PC-9 (cell line): ENCODE results near the gene DNAH11. TPM values are rescaled to one million over a fixed set of nuclear protein-coding genes. Genes with fewer than 3 reads are reported as not detected.

Experiments used
- BruUV-seq: library from RNA; stranded (reverse); fragments of 400-500 nt; replicated peaks from 2 replicates; lab custom pipeline; 2021; lab: Mats Ljungman, UMichigan
- CTCF ChIA-PET: fragments of 300-600 bp; sonication (Branson Sonifier 250); formaldehyde crosslinking; loops from one replicate; lab custom pipeline; 2022; ENCODE audit warnings: antibody characterized with exemption; lab: Charles Lee
- POLR2A ChIA-PET: fragments of 300-600 bp; sonication (Branson Sonifier 250); formaldehyde crosslinking; loops from one replicate; lab custom pipeline; 2022; ENCODE audit warnings: antibody characterized with exemption; ENCODE audit not compliant: unreplicated experiment; lab: Charles Lee
- DNase-seq, 2 experiments: peaks; one replicate each; pipeline versions ENCODE4 v3.0.0 to v3.0.0-alpha.2; 2015 to 2022; ENCODE audit warnings: mixed read lengths in 1 of 2
- H2AFZ ChIP-seq: fragments of 200-600 bp; sonication (generic); 2 replicates; pipeline ENCODE4 v1.8.1; 2017; ENCODE audit warnings: antibody characterized with exemption
- H3F3A ChIP-seq: fragments of 200-600 bp; sonication (generic); 2 replicates; pipeline ENCODE4 v1.8.1; 2017; ENCODE audit warnings: antibody characterized with exemption, mild to moderate bottlenecking, low read depth; ENCODE audit not compliant: insufficient read depth
- H3K27ac ChIP-seq: fragments of 200-600 bp; sonication (generic); 2 replicates; pipeline ENCODE4 v1.6.1; 2016; ENCODE audit warnings: mixed run types
- H3K27me3 ChIP-seq: fragments of 200-600 bp; sonication (generic); 2 replicates; pipeline ENCODE4 v1.6.1; 2016; ENCODE audit warnings: low read depth, mixed run types; ENCODE audit not compliant: insufficient read depth
- H3K36me3 ChIP-seq: fragments of 200-600 bp; sonication (generic); 2 replicates; pipeline ENCODE4 v1.6.1; 2016; ENCODE audit warnings: low read depth, mixed run types
- H3K4me1 ChIP-seq: fragments of 200-600 bp; sonication (generic); replicated peaks from 2 replicates; pipeline ENCODE4 v1.6.1; 2016; ENCODE audit warnings: mixed run types; ENCODE audit not compliant: insufficient read depth
- H3K4me2 ChIP-seq: fragments of 200-600 bp; sonication (generic); 2 replicates; pipeline ENCODE4 v1.6.1; 2017; ENCODE audit warnings: mixed run types
- H3K4me3 ChIP-seq: fragments of 200-600 bp; sonication (generic); 2 replicates; pipeline ENCODE4 v1.6.1; 2016; ENCODE audit warnings: mixed run types
- H3K79me2 ChIP-seq: fragments of 200-600 bp; sonication (generic); 2 replicates; pipeline ENCODE4 v1.6.1; 2017; ENCODE audit warnings: low read depth, mixed run types
- H3K9me2 ChIP-seq: fragments of 200-600 bp; sonication (generic); 2 replicates; pipeline ENCODE4 v1.8.1; 2017; ENCODE audit warnings: mild to moderate bottlenecking; ENCODE audit not compliant: insufficient read depth
- H3K9me3 ChIP-seq: fragments of 200-600 bp; sonication (generic); 2 replicates; pipeline ENCODE4 v1.8.1; 2016; ENCODE audit warnings: low read depth; ENCODE audit not compliant: insufficient read depth
- H4K20me1 ChIP-seq: fragments of 200-600 bp; sonication (generic); 2 replicates; pipeline ENCODE4 v1.8.1; 2017; ENCODE audit not compliant: insufficient read depth
- EZH2 ChIP-seq: fragments of 200-600 bp; sonication (generic); IDR thresholded peaks from 2 replicates; pipeline ENCODE4 v1.8.0; 2017; ENCODE audit warnings: antibody characterized with exemption, low read depth
- intact Hi-C: fragments of 100-400 bp; cut with micrococcal nuclease; formaldehyde crosslinking; loops from one replicate; pipeline ENCODE4 v1.10.0; 2022; ENCODE audit not compliant: unreplicated experiment
- total RNA-seq: library from RNA; stranded (reverse); gene quantifications from 2 replicates; pipeline ENCODE4 v1.2.3, GENCODE V29; 2021
- TF ChIP-seq, protein P1 (sequence below): fragments of 200-600 bp; sonication (generic); conservative IDR thresholded peaks from 2 replicates; pipeline ENCODE4 v1.6.1; 2017; ENCODE audit warnings: mixed run types, antibody characterized with exemption, mild to moderate bottlenecking, moderate library complexity

Gene DNAH11
- total RNA-seq, 1 experiment from 2014 or later, result not detected

DNA sequence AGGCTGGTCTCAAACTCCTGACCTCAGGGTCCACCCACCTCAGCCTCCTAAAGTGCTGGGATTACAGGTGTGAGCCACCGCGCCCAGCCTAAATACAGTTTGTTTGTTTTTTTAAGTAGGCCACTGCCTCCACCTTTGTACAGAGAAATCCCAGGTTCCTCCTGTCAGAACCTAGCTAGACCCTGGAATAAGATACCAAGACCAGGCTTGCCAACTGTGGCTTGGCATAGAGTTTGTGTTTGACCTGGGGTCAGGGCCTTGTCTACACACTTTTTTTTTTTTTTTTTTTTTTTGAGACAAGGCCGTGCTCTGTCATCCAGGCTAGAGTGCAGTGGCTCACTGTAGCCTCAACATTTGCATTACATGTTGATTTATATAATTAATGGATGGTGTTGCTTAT, 34.3 kb upstream of the DNAH11 start:
- H3K36me3 ChIP-seq, result 0 out of 2 replicates have a peak, but pooled peaks cover 3% of the 10 kb centered on the region
- POLR2A ChIA-PET, result no interaction called here
- peaks cover 8% of the 10 kb centered on the region for H3K4me1 ChIP-seq
- CTCF ChIA-PET, result interaction anchor here (0.7 kb wide), 1 partner anchor 173 kb away, joined by 8 read pairs; no protein-coding TSS in a partner anchor
- TF ChIP-seq, protein P1, sequence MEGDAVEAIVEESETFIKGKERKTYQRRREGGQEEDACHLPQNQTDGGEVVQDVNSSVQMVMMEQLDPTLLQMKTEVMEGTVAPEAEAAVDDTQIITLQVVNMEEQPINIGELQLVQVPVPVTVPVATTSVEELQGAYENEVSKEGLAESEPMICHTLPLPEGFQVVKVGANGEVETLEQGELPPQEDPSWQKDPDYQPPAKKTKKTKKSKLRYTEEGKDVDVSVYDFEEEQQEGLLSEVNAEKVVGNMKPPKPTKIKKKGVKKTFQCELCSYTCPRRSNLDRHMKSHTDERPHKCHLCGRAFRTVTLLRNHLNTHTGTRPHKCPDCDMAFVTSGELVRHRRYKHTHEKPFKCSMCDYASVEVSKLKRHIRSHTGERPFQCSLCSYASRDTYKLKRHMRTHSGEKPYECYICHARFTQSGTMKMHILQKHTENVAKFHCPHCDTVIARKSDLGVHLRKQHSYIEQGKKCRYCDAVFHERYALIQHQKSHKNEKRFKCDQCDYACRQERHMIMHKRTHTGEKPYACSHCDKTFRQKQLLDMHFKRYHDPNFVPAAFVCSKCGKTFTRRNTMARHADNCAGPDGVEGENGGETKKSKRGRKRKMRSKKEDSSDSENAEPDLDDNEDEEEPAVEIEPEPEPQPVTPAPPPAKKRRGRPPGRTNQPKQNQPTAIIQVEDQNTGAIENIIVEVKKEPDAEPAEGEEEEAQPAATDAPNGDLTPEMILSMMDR, result no peak
- TF ChIP-seq EZH2, result no peak
- H3K27me3 ChIP-seq, result no peaks in the 10 kb centered on the region
- H4K20me1 ChIP-seq, result no peaks in the 10 kb centered on the region
- H3K9me3 ChIP-seq, result no peaks in the 10 kb centered on the region
- no TSS peak for BruUV-seq
- DNase-seq, result no peak
- intact Hi-C loops, result loop anchor here (5.0 to 10.0 kb wide), 3 partner anchors 144 to 1804 kb away; partner anchors contain the start of gene POLR1F
- H3K79me2 ChIP-seq, result no peaks in the 10 kb centered on the region
- no peak overlapping the region for H3K27ac ChIP-seq
- H3F3A ChIP-seq, result no peaks in the 10 kb centered on the region
- H3K4me2 ChIP-seq, result no peak overlapping the region
- no peak overlapping the region for H2AFZ ChIP-seq
- H3K9me2 ChIP-seq, result no peaks in the 10 kb centered on the region
- H3K4me3 ChIP-seq, result no peak overlapping the region

DNA sequence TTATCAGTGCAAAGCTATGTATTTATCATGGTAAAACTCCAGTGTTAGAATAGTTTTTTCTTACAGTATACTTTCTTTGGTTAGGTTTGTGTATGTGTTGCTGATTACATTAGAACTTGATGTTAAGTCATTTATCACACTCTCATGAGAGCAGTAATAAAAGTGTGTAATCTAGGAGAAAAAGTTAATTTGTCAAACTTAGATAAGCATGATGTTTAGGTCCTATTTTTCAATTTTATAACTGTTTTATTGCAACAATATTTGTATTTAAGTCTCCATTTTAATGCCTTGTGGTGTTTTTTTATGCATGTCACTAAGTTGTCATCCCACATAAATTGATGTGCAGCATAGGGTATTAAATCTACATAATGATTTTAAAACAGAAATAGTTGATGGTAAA, 28.8 kb upstream of the DNAH11 start:
- no peaks in the 10 kb centered on the region for H3K9me2 ChIP-seq
- no peak overlapping the region for H3K4me2 ChIP-seq
- no peaks in the 10 kb centered on the region for H4K20me1 ChIP-seq
- TF ChIP-seq EZH2, result no peak
- TF ChIP-seq, protein P1, result no peak
- 0 out of 2 replicates have a peak, but pooled peaks cover 2% of the 10 kb centered on the region for H3K36me3 ChIP-seq
- H3K27ac ChIP-seq, result no peak overlapping the region
- intact Hi-C loops, result loop anchor here (10.0 kb wide), 1 partner anchor 251 kb away; no protein-coding TSS in a partner anchor
- H3K27me3 ChIP-seq, result no peaks in the 10 kb centered on the region
- no peaks in the 10 kb centered on the region for H3F3A ChIP-seq
- no TSS peak for BruUV-seq
- ChIA-PET POLR2A (no interaction called here), CTCF (no interaction called here)
- no peak overlapping the region for H2AFZ ChIP-seq
- H3K79me2 ChIP-seq, result no peaks in the 10 kb centered on the region
- H3K9me3 ChIP-seq, result no peaks in the 10 kb centered on the region
- no peaks in the 10 kb centered on the region for H3K4me1 ChIP-seq
- no peak for DNase-seq
- H3K4me3 ChIP-seq, result no peak overlapping the region

GRCh38 chr7:21524680-21525079, 18.2 kb upstream of the DNAH11 start:
- H3K27me3 ChIP-seq, result no peaks in the 10 kb centered on the region
- H3K9me3 ChIP-seq, result no peaks in the 10 kb centered on the region; the same call in 1 of the 2 replicates
- ChIA-PET POLR2A (no interaction called here), CTCF (no interaction called here)
- no peak overlapping the region for H3K4me2 ChIP-seq
- H3F3A ChIP-seq, result no peaks in the 10 kb centered on the region
- TF ChIP-seq EZH2, result no peak
- TF ChIP-seq, protein P1, result no peak
- H3K27ac ChIP-seq, result no peak overlapping the region
- no TSS peak for BruUV-seq
- no peak overlapping the region for H3K4me3 ChIP-seq
- H3K36me3 ChIP-seq, result no peaks in the 10 kb centered on the region
- H3K4me1 ChIP-seq, result no peaks in the 10 kb centered on the region
- no peaks in the 10 kb centered on the region for H3K9me2 ChIP-seq
- intact Hi-C loops, result no loop called here
- H4K20me1 ChIP-seq, result no peaks in the 10 kb centered on the region
- H3K79me2 ChIP-seq, result no peaks in the 10 kb centered on the region
- H2AFZ ChIP-seq, result no peak overlapping the region
- no peak for DNase-seq
